ENCODE measurements around the gene SSTR3. TPM values are rescaled to one million over a fixed set of nuclear protein-coding genes. Genes with fewer than 3 reads are reported as not detected.

The SSTR3 gene
- total RNA-seq, 1 experiment from 2014 or later: 0.22 TPM

GRCh38 chr22:37242395-37242918, 30.2 kb upstream of the SSTR3 start (continued):
- TF ChIP-seq STAT6 (CRISPR knock-in tag; conservative IDR thresholded peaks at IDR 0.05; ENCODE audit: low read depth) (no peak), ZNF219 (CRISPR knock-in tag; IDR thresholded peaks at IDR 0.05; ENCODE audit: borderline replicate concordance) (no peak), SMAD3 (CRISPR knock-in tag; IDR thresholded peaks at IDR 0.05; ENCODE audit: borderline replicate concordance) (no peak), JAZF1 (CRISPR knock-in tag; IDR thresholded peaks at IDR 0.05) (no peak), ELF4 (CRISPR knock-in tag; IDR thresholded peaks at IDR 0.05; ENCODE audit: low read depth) (no peak), SP1 (CRISPR knock-in tag; conservative IDR thresholded peaks at IDR 0.05) (no peak)
- TF ChIP-seq, protein P1, sequence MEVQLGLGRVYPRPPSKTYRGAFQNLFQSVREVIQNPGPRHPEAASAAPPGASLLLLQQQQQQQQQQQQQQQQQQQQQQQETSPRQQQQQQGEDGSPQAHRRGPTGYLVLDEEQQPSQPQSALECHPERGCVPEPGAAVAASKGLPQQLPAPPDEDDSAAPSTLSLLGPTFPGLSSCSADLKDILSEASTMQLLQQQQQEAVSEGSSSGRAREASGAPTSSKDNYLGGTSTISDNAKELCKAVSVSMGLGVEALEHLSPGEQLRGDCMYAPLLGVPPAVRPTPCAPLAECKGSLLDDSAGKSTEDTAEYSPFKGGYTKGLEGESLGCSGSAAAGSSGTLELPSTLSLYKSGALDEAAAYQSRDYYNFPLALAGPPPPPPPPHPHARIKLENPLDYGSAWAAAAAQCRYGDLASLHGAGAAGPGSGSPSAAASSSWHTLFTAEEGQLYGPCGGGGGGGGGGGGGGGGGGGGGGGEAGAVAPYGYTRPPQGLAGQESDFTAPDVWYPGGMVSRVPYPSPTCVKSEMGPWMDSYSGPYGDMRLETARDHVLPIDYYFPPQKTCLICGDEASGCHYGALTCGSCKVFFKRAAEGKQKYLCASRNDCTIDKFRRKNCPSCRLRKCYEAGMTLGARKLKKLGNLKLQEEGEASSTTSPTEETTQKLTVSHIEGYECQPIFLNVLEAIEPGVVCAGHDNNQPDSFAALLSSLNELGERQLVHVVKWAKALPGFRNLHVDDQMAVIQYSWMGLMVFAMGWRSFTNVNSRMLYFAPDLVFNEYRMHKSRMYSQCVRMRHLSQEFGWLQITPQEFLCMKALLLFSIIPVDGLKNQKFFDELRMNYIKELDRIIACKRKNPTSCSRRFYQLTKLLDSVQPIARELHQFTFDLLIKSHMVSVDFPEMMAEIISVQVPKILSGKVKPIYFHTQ (CRISPR knock-in tag; IDR thresholded peaks at IDR 0.05): no peak

DNA sequence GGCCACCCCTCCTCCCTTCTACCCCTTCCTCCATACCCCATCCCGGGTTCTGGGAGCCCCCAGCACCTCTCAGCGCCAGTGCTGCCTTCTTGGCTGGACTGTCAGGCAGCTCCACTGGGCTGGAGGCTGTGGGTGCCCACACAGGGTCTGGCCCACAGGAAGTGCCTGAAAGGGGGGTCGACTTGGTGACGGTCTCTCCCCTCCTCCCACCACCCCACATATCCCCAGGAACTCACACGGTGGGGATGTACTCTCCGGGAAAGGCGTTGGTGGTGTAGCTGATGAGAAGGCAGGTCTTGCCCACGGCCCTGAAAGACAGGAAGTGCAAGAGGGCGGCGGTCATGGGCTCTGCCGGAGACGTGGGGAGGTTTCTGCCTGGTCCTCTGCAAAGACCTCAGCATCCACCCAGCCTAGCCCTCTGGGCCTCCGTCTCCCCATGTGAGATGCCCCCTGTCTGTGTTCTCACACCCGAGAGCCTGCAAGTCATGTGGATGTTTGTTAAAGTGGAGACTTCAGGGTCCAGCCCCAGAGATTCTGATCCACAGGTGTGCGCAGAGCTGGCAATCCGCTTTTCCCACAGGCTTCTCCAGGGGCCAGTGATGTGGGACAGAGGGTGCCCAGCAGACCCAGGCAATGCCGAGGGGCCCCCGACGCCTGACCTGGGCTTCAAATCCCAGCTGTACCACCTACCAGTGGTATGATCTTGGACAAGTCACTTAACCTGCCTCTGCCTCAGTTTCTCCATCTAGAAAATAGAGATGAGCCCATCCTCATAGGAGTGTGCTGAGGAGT, 29.3 kb upstream of the SSTR3 start:
- DNase-seq (ENCODE audit: low spot score): no peak
- Mint-ChIP-seq H3K36me3 (no peaks in the 10 kb centered on the region), H3K9me3 (no peaks in the 10 kb centered on the region), H3K27ac (no peak overlapping the region), H3K4me3 (no peak overlapping the region), H3K4me1 (peaks cover 27% of the 10 kb centered on the region), H3K27me3 (ENCODE audit: low read depth) (peaks cover 2% of the 10 kb centered on the region)
- POLR2A ChIA-PET: no interaction called here
- CTCF ChIA-PET: interaction anchor here (0.9 to 6.7 kb wide), 4 partner anchors 12 to 187 kb away, joined by 3 to 83 read pairs (median 22); no protein-coding TSS in a partner anchor
- ATAC-seq: no peak
- TF ChIP-seq ZNF263 (CRISPR knock-in tag; IDR thresholded peaks at IDR 0.05; ENCODE audit: low read depth) (no peak), TEAD4 (CRISPR knock-in tag; IDR thresholded peaks at IDR 0.05) (no peak), GABPB1 (CRISPR knock-in tag; IDR thresholded peaks at IDR 0.05) (no peak), SMAD3 (CRISPR knock-in tag; IDR thresholded peaks at IDR 0.05; ENCODE audit: borderline replicate concordance) (no peak), JUN (CRISPR knock-in tag; IDR thresholded peaks at IDR 0.05) (no peak)
- TF ChIP-seq, protein P2, sequence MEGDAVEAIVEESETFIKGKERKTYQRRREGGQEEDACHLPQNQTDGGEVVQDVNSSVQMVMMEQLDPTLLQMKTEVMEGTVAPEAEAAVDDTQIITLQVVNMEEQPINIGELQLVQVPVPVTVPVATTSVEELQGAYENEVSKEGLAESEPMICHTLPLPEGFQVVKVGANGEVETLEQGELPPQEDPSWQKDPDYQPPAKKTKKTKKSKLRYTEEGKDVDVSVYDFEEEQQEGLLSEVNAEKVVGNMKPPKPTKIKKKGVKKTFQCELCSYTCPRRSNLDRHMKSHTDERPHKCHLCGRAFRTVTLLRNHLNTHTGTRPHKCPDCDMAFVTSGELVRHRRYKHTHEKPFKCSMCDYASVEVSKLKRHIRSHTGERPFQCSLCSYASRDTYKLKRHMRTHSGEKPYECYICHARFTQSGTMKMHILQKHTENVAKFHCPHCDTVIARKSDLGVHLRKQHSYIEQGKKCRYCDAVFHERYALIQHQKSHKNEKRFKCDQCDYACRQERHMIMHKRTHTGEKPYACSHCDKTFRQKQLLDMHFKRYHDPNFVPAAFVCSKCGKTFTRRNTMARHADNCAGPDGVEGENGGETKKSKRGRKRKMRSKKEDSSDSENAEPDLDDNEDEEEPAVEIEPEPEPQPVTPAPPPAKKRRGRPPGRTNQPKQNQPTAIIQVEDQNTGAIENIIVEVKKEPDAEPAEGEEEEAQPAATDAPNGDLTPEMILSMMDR (IDR thresholded peaks at IDR 0.05): no peak
- TF ChIP-seq, protein P3, sequence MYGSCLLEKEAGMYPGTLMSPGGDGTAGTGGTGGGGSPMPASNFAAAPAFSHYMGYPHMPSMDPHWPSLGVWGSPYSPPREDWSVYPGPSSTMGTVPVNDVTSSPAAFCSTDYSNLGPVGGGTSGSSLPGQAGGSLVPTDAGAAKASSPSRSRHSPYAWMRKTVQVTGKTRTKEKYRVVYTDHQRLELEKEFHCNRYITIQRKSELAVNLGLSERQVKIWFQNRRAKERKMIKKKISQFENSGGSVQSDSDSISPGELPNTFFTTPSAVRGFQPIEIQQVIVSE (CRISPR knock-in tag; IDR thresholded peaks at IDR 0.05; ENCODE audit: borderline replicate concordance): no peak

- Mint-ChIP-seq H3K9me3 (no peaks in the 10 kb centered on the region), H3K4me3 (no peak overlapping the region), H3K27me3 (ENCODE audit: low read depth) (peaks cover 2% of the 10 kb centered on the region), H3K36me3 (no peaks in the 10 kb centered on the region), H3K27ac (no peak overlapping the region), H3K4me1 (peaks cover 27% of the 10 kb centered on the region)
- DNase-seq (ENCODE audit: low spot score) (no peak), ATAC-seq (no peak)
- TF ChIP-seq JUN (CRISPR knock-in tag; IDR thresholded peaks at IDR 0.05): no peak
- TF ChIP-seq SMAD3 (CRISPR knock-in tag; IDR thresholded peaks at IDR 0.05; ENCODE audit: borderline replicate concordance): no peak
- TF ChIP-seq, protein P4, sequence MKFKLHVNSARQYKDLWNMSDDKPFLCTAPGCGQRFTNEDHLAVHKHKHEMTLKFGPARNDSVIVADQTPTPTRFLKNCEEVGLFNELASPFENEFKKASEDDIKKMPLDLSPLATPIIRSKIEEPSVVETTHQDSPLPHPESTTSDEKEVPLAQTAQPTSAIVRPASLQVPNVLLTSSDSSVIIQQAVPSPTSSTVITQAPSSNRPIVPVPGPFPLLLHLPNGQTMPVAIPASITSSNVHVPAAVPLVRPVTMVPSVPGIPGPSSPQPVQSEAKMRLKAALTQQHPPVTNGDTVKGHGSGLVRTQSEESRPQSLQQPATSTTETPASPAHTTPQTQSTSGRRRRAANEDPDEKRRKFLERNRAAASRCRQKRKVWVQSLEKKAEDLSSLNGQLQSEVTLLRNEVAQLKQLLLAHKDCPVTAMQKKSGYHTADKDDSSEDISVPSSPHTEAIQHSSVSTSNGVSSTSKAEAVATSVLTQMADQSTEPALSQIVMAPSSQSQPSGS (CRISPR knock-in tag; IDR thresholded peaks at IDR 0.05; ENCODE audit: borderline replicate concordance, low read depth): no peak
- no peak for TF ChIP-seq USF2 (CRISPR knock-in tag; IDR thresholded peaks at IDR 0.05)
- ChIA-PET POLR2A (no interaction called here), CTCF (interaction anchor here (0.9 to 6.7 kb wide), 3 partner anchors 12 to 42 kb away, joined by 3 to 83 read pairs (median 40); no protein-coding TSS in a partner anchor)
Observed at GRCh38 chr22:37240941-37241320, 28.7 kb upstream of the SSTR3 start.

Measured in WTC11 (cell line).